HG03064 (cell line): ENCODE measurements around the gene AMMECR1.
A peak's percentile ranks its signal among the peaks of the same experiment; 100 is the strongest.

ENCODE experiments used
- ATAC-seq: cut with Tn5 transposase; IDR thresholded peaks from one replicate; pipeline ENCODE4 v1.9.1; 2021; ENCODE audit warnings: low read depth; ENCODE audit not compliant: unreplicated experiment

The AMMECR1 gene

GRCh38 chrX:110315551-110315950, 2.3 kb downstream of the AMMECR1 start:
- no peak for ATAC-seq

- ATAC-seq, result no peak
Measured at GRCh38 chrX:110311437-110312230, 6.3 kb downstream of the AMMECR1 start.

GRCh38 chrX:110310896-110311295, 7.0 kb downstream of the AMMECR1 start:
- no peak for ATAC-seq

- ATAC-seq, result no peak
Measured at GRCh38 chrX:110310000-110310790, 7.7 kb downstream of the AMMECR1 start.

- no peak for ATAC-seq
Measured at GRCh38 chrX:110308220-110308619, 9.7 kb downstream of the AMMECR1 start.

- no peak for ATAC-seq
Measured at GRCh38 chrX:110304884-110305283, 13.0 kb downstream of the AMMECR1 start.

- ATAC-seq, result no peak
Measured at GRCh38 chrX:110304371-110304770, 13.5 kb downstream of the AMMECR1 start.

- ATAC-seq, result no peak
Measured at GRCh38 chrX:110302975-110303374, 14.9 kb downstream of the AMMECR1 start.

GRCh38 chrX:110301194-110301593, 16.7 kb downstream of the AMMECR1 start:
- ATAC-seq, result no peak

- no peak for ATAC-seq
Measured at GRCh38 chrX:110294087-110294486, 23.8 kb downstream of the AMMECR1 start.

GRCh38 chrX:110293658-110294057, 24.2 kb downstream of the AMMECR1 start:
- no peak for ATAC-seq

- ATAC-seq, result no peak
Measured at GRCh38 chrX:110287605-110288004, 30.3 kb downstream of the AMMECR1 start.

GRCh38 chrX:110286106-110286505, 31.8 kb downstream of the AMMECR1 start:
- ATAC-seq, result no peak

GRCh38 chrX:110284159-110284558, 33.7 kb downstream of the AMMECR1 start:
- ATAC-seq, result no peak

GRCh38 chrX:110282922-110283321, 35.0 kb downstream of the AMMECR1 start:
- no peak for ATAC-seq

GRCh38 chrX:110281377-110281776, 36.5 kb downstream of the AMMECR1 start:
- no peak for ATAC-seq

- no peak for ATAC-seq
Measured at GRCh38 chrX:110280954-110281353, 36.9 kb downstream of the AMMECR1 start.

GRCh38 chrX:110277609-110278008, 40.3 kb downstream of the AMMECR1 start:
- ATAC-seq, result no peak

- peak; percentile 84 for ATAC-seq
Measured at GRCh38 chrX:110276778-110277177, 41.1 kb downstream of the AMMECR1 start.

- no peak for ATAC-seq
Measured at GRCh38 chrX:110268886-110269285, 49.0 kb downstream of the AMMECR1 start.

GRCh38 chrX:110268395-110268794, 49.5 kb downstream of the AMMECR1 start:
- ATAC-seq, result no peak

- no peak for ATAC-seq
Measured at GRCh38 chrX:110267874-110268273, 50.0 kb downstream of the AMMECR1 start.
